Spleen (tissue), 11 donors: Measurements from ENCODE around the gene SPG7. TPM values are rescaled to one million over a fixed set of nuclear protein-coding genes. Genes with fewer than 3 reads are reported as not detected.

Experiments
- DNase-seq: peaks from one replicate; pipeline ENCODE4 v3.0.0-alpha.2; 2020
- H3K27ac ChIP-seq, 8 donors: fragments of 200-600 bp; sonication (generic) in 7 of 8; 1 replicate in 4 of 8; 2 replicates in 4 of 8; pipeline versions ENCODE4 v1.5.0 to v1.8.0; 2016 to 2021; ENCODE audit warnings: inconsistent platforms in 4 of 8, mild to moderate bottlenecking in 4 of 8, moderate library complexity in 1 of 8
- H3K27me3 ChIP-seq, 7 donors: fragments of 200-600 bp; sonication (generic) in 6 of 7; replicated peaks in 1 of 7; 1 replicate in 4 of 7; 2 replicates in 3 of 7; pipeline versions ENCODE4 v1.5.0 to v1.8.0; 2016 to 2021; ENCODE audit warnings: inconsistent platforms in 3 of 7, mild to moderate bottlenecking in 1 of 7
- H3K36me3 ChIP-seq, 6 donors: fragments of 200-600 bp; sonication (generic) in 5 of 6; 1 replicate in 4 of 6; 2 replicates in 2 of 6; pipeline versions ENCODE4 v1.5.0 to v1.8.0; 2016 to 2021; ENCODE audit warnings: inconsistent platforms in 2 of 6
- H3K4me1 ChIP-seq, 6 donors: fragments of 200-600 bp; sonication (generic) in 5 of 6; 1 replicate in 3 of 6; 2 replicates in 3 of 6; pipeline versions ENCODE4 v1.5.0 to v1.8.0; 2016 to 2021; ENCODE audit warnings: inconsistent platforms in 3 of 6
- H3K4me3 ChIP-seq, 8 donors: fragments of 200-600 bp; sonication (generic) in 7 of 8; 1 replicate in 4 of 8; 2 replicates in 4 of 8; pipeline versions ENCODE4 v1.5.0 to v1.8.0; 2016 to 2021; ENCODE audit warnings: inconsistent platforms in 4 of 8, mild to moderate bottlenecking in 4 of 8, moderate library complexity in 2 of 8
- H3K9me3 ChIP-seq, 8 donors: fragments of 200-600 bp; sonication (generic) in 7 of 8; 1 replicate in 4 of 8; 2 replicates in 4 of 8; pipeline versions ENCODE4 v1.5.0 to v1.8.0; 2016 to 2021; ENCODE audit warnings: inconsistent platforms in 4 of 8
- POLR2A ChIP-seq, 3 donors: fragments of 450-650 bp; IDR thresholded peaks; one replicate each; pipeline ENCODE4 v1.5.1; 2017; ENCODE audit warnings: antibody characterized with exemption in 3 of 3, mild to moderate bottlenecking in 1 of 3
- POLR2AphosphoS5 ChIP-seq, 3 donors: sonication (generic); formaldehyde crosslinking; IDR thresholded peaks; one replicate each; pipeline ENCODE4 v1.5.1; 2017; ENCODE audit warnings: antibody characterized with exemption in 3 of 3
- whole genome bisulfite sequencing, 5 donors: extraction: QIAGEN DNeasy Blood & Tissue Kit in 3 of 5; methylation state at CpG; one replicate each; pipeline versions ENCODE4 v1.1.5 to v1.1.7; 2013 to 2018; 5-methylcytosine and 5-hydroxymethylcytosine counted together
- intact Hi-C: fragments of 100-400 bp; cut with DNase I; formaldehyde crosslinking; loops from one replicate; pipeline ENCODE4 v1.15.0; 2023; ENCODE audit warnings: low total_unique reads
- polyA plus RNA-seq, 3 donors: library from polyadenylated mRNA; stranded (reverse); fragments of 200-250 nt; gene quantifications; one replicate each; pipeline ENCODE4 v1.2.1, GENCODE V29; 2013
- total RNA-seq, 7 donors: library from RNA; depleted of rRNA in 3 of 7; stranded (reverse); fragments of >200 nt in 3 of 7; fragmentation: NEBNext Ultra II Directional in 4 of 7; extraction: Animal tissue kit (Norgen Biotek cat#: 25700) in 4 of 7; gene quantifications; one replicate each; pipeline versions ENCODE4 v1.1.0 to v1.2.1, GENCODE V29; 2016 to 2021
- TF ChIP-seq, protein P1 (sequence below), 11 experiments: fragments of 200-600 bp in 7 of 11; fragments of 450-650 bp in 4 of 11; sonication (generic) in 4 of 11; IDR thresholded peaks in 8 of 11; conservative IDR thresholded peaks in 3 of 11; 1 replicate in 7 of 11; 2 replicates in 4 of 11; pipeline versions ENCODE4 v1.4.0 to v1.8.0; 2016 to 2021; ENCODE audit warnings: antibody characterized with exemption in 11 of 11, inconsistent platforms in 4 of 11, mild to moderate bottlenecking in 1 of 11
- donor health status: healthy with polysubstance abuse.
- donor health status: DM: no; HTN: no; CAD: no; lungs with moderate emphysema.
- donor health status: DM: no; HTN: no; CAD: no.
- donor health status: Bipolar disorder and iron deficiency.
- donor health status: healthy.
- donor health status: DM: no; HTN: no; CAD: no.
- donor health status: DM: yes; HTN: yes; CAD: no.

The SPG7 gene
- total and polyA plus RNA-seq, 10 donors = 64.5 to 260 (median 144) TPM

GRCh38 chr16:89491974-89492687 lies 16.1 kb upstream of the SPG7 start:
- peaks cover 27 to 65% (median 41%) of the 10 kb centered on the region in 6 donors for H3K4me1 ChIP-seq
- no peaks in the 10 kb centered on the region for H3K27me3 ChIP-seq
- DNase-seq = no peak
- H3K36me3 ChIP-seq = peaks cover 0 to 24% (median 0%) of the 10 kb centered on the region in 6 donors
- TF ChIP-seq, protein P1, sequence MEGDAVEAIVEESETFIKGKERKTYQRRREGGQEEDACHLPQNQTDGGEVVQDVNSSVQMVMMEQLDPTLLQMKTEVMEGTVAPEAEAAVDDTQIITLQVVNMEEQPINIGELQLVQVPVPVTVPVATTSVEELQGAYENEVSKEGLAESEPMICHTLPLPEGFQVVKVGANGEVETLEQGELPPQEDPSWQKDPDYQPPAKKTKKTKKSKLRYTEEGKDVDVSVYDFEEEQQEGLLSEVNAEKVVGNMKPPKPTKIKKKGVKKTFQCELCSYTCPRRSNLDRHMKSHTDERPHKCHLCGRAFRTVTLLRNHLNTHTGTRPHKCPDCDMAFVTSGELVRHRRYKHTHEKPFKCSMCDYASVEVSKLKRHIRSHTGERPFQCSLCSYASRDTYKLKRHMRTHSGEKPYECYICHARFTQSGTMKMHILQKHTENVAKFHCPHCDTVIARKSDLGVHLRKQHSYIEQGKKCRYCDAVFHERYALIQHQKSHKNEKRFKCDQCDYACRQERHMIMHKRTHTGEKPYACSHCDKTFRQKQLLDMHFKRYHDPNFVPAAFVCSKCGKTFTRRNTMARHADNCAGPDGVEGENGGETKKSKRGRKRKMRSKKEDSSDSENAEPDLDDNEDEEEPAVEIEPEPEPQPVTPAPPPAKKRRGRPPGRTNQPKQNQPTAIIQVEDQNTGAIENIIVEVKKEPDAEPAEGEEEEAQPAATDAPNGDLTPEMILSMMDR (IDR thresholded peaks at IDR 0.05 in 8 of 11, conservative IDR thresholded peaks at IDR 0.05 in 3 of 11) = no peak
- TF ChIP-seq POLR2A (IDR thresholded peaks at IDR 0.05) (no peak), POLR2AphosphoS5 (IDR thresholded peaks at IDR 0.05) (no peak)
- intact Hi-C loops = no loop called here
- H3K4me3 ChIP-seq = peak overlapping the region in 4 of 8 donors; percentile 75 to 89 (median 78)
- H3K9me3 ChIP-seq = no peaks in the 10 kb centered on the region
- H3K27ac ChIP-seq = peak overlapping the region in 5 of 8 donors; percentile 96 to 99 (median 98)
- WGBS, 5 donors = 90 to 91% (median 90%) methylated on average over 24 of the region's 24 CpGs

- H3K27ac ChIP-seq = no peak overlapping the region
- WGBS, 5 donors = 84 to 86% (median 85%) methylated on average over 5 of the region's 5 CpGs
- H3K4me3 ChIP-seq = no peak overlapping the region
- peaks cover 0 to 28% (median 1%) of the 10 kb centered on the region in 6 donors for H3K36me3 ChIP-seq
- H3K9me3 ChIP-seq = no peaks in the 10 kb centered on the region
- intact Hi-C loops = no loop called here
- H3K27me3 ChIP-seq = no peaks in the 10 kb centered on the region
- TF ChIP-seq, protein P1 (IDR thresholded peaks at IDR 0.05 in 8 of 11, conservative IDR thresholded peaks at IDR 0.05 in 3 of 11) = no peak
- TF ChIP-seq POLR2A (IDR thresholded peaks at IDR 0.05) (no peak), POLR2AphosphoS5 (IDR thresholded peaks at IDR 0.05) (no peak)
- H3K4me1 ChIP-seq = peaks cover 10 to 51% (median 25%) of the 10 kb centered on the region in 6 donors
- no peak for DNase-seq
Measured at GRCh38 chr16:89493776-89494175, 14.4 kb upstream of the SPG7 start.

DNA sequence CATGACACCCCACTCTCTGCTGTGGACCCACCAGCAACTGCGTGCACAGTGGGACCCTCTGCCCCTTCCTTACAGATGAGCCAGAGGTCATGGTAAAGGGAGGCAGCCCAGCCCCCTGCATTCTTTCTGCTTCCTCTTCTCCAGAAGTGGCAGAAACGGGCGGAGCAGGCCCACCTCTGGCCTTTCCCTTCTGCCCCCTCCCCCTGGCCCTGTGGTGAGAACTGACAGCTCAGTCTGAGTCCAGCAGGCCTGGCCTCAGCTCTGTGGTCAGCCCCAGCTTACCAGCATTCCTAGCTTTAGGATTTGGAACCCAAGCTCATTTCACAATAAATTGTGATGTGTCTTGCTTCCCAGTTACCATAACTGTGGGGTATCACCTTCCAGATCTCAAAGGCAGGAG lies 13.1 kb upstream of the SPG7 start:
- TF ChIP-seq, protein P1 (IDR thresholded peaks at IDR 0.05 in 8 of 11, conservative IDR thresholded peaks at IDR 0.05 in 3 of 11) = no peak
- Histone ChIP-seq H3K9me3 (no peaks in the 10 kb centered on the region), H3K4me3 (no peak overlapping the region), H3K27ac (peak overlapping the region in 1 of 8 donors; percentile 4), H3K27me3 (no peaks in the 10 kb centered on the region), H3K36me3 (peaks cover 0 to 35% (median 5%) of the 10 kb centered on the region in 6 donors), H3K4me1 (peaks cover 8 to 50% (median 22%) of the 10 kb centered on the region in 6 donors)
- intact Hi-C loops = no loop called here
- WGBS, 5 donors = 60 to 76% (median 67%) methylated on average over 3 of the region's 3 CpGs
- no peak for DNase-seq

DNA sequence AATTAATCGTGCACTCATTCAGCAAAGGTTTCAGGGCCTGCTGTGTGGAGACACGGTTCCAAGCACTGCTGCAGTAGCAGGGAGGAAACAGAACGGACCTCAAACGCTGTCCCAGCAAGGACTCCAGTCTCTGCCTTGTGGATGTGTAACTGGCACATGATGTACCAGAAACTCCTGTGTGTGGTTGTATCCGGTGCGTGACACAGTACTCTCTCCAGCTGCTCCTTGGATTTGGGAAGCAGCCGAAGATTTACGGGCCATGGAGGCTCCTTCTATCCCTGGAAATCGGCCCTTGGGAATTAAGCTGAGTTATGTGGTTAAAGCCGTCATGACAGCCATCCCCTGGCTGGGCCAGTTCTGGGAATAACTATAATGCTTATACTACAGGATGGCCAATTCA lies 9.4 kb upstream of the SPG7 start:
- peaks cover 0 to 25% (median 4%) of the 10 kb centered on the region in 6 donors for H3K36me3 ChIP-seq
- no peaks in the 10 kb centered on the region for H3K27me3 ChIP-seq
- no peak for DNase-seq
- no peaks in the 10 kb centered on the region for H3K9me3 ChIP-seq
- H3K27ac ChIP-seq = no peak overlapping the region
- no peak overlapping the region for H3K4me3 ChIP-seq
- H3K4me1 ChIP-seq = peaks cover 0 to 21% (median 0%) of the 10 kb centered on the region in 6 donors
- no peak for TF ChIP-seq POLR2A (IDR thresholded peaks at IDR 0.05)
- no peak for TF ChIP-seq POLR2AphosphoS5 (IDR thresholded peaks at IDR 0.05)
- TF ChIP-seq, protein P1 (IDR thresholded peaks at IDR 0.05 in 8 of 11, conservative IDR thresholded peaks at IDR 0.05 in 3 of 11) = no peak
- WGBS, 5 donors = 88 to 92% (median 89%) methylated on average over 10 of the region's 10 CpGs
- intact Hi-C loops = no loop called here
